NCI-H82 (cell line): ENCODE measurements around the gene PIK3C3.
"Not testable (repeated sequence)": the region's sequence is repeated elsewhere in the genome, so short reads cannot be mapped to it uniquely, and the experiment has no call there.

Experiments
- DNase-seq: peaks from one replicate; lab custom pipeline; 2025; lab: John Stamatoyannopoulos, UW

PIK3C3 gene

GRCh38 chr18:41965634-41966255 lies 10.7 kb downstream of the PIK3C3 start:
- no peak for DNase-seq

DNA sequence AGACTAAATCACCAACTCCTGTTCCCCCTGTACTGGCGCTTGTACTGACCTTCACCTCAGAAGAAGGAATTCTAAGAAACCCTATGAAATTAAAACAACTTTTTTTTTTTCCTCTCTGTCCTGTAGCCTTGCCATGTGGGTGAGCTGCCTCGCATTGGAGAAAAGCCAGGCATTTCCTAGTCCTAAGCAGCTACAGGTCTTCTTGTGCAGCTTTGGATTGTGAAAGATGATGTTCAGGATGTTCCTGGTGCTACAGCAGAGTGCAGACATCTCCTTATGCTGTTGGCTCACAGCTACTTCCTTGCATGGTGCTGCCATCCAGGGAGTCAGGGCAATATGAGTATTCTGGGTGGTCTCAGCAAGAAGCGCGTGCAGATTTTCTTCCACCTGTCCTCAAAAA lies 11.9 kb downstream of the PIK3C3 start:
- no peak for DNase-seq

DNA sequence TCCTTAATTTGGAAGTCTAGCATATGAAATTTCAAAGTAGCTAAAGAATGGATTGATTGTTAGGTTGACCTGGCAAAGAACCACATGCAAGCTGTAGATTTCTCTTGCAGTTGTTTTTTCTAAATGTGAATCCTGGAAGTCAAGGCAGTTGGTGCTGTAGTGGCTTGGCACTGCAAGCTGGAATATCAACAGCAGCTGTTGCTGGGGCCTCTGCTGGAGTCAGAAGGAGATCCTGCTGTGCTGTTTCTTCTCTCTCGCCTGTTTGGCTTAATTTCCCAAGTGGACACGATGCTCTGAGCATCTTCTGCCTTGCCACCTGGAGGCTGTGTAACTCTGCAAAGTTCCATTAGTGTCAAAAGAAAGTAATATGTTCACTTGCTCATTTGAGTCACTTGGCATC lies 12.6 kb downstream of the PIK3C3 start:
- no peak for DNase-seq

GRCh38 chr18:41969881-41970280 lies 14.8 kb downstream of the PIK3C3 start:
- no peak for DNase-seq

DNA sequence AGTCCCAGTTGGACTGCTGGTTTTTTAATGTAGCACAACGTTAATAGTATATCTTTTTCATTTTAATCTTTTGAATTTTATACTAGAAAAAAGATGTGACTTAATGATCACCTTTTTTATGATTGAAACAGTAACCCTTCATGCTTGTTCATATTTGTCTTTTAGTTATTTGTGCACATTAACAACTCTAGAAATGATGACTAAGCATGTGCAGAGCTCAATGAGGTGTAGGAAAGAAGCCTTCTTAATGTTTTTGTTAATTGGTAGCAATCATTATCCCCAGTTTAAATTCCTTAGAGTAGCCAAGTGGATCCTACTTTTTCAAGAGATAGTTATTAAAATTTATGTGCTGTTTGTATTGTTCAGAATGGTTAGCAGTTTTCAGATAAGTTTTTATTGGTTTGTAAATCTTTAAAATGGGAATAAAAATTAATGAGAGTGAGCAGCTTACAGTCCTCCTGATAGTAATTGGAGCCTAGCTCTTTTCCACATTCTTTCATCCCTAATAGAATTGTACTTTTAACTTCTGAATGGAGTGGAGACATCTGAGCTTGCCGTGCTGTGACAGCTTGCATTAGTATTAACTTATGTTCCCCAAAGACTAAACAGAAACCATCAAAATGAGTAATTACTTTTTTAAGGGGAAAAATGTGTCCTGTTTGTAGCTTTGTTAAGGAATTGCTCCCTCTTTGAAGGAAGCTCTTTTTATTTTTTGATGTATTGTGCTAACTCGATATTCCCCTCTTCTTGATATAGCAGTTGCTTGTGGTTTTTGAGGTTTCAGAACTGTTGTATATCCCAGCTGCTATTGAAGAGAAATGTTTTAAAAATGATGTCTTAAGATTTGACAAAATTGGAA lies 17.3 kb downstream of the PIK3C3 start:
- DNase-seq = no peak

DNA sequence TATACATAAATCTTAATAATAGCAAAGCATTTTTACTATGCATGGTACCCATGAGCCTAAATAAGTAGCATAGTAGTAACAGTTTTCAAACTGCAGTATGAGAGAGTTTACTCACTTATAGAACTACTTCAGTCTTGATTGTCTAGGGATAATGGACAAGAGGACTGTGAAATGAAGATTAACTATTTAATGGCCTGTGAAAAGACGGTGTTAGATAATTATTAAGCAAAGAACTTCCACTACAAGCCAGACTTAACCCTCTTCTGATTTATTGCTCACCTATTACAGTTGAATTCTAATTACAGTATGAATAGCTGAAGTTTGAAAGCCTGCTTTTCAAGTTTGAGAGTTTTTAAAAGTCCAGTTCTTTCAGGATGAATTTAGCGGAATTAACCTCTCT lies 18.9 kb downstream of the PIK3C3 start:
- DNase-seq = no peak

DNA sequence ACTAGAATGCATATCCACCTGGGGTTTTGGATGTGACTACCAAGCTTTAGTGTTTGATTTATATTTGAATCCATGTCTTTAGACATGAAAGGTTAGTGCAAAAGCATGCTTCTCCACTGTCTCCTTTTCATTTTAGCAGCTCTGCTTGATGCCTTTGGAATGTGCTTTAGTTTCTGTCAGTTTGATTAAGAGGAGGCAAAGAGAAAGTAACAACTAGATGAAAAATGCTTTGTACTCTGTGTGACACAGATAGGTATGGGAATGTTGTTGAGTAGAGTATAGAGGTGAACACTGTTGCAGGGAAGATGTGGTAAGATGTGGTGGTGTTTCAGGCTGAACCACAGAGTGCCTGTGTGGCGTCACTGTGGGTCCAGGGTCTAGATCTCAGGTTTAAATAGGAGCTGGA lies 19.8 kb downstream of the PIK3C3 start:
- no peak for DNase-seq

- DNase-seq = no peak
Measured at GRCh38 chr18:41975284-41975683, 20.2 kb downstream of the PIK3C3 start.

DNA sequence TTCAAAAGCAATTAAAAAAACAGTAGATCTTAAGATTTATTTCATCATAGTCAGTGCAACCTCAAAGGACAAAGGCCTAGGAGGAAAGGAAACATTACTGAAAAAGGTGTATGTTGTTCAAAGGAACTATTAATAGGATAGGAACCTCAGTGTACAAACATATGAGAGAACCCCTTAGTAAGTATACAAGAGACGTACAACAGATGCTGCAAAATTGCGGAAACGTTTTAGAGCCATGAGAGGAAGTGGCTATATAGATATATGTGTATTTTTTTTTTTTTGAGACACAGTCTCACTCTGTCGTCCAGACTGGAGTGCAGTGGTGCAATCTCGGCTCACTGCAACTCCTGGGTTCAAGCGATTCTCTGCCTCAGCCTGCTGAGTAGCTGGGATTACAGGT lies 22.2 kb downstream of the PIK3C3 start:
- no peak for DNase-seq

- no peak for DNase-seq
Measured at GRCh38 chr18:41982942-41983660, 28.1 kb downstream of the PIK3C3 start.

GRCh38 chr18:41985914-41986313 lies 30.9 kb downstream of the PIK3C3 start:
- no peak for DNase-seq

DNA sequence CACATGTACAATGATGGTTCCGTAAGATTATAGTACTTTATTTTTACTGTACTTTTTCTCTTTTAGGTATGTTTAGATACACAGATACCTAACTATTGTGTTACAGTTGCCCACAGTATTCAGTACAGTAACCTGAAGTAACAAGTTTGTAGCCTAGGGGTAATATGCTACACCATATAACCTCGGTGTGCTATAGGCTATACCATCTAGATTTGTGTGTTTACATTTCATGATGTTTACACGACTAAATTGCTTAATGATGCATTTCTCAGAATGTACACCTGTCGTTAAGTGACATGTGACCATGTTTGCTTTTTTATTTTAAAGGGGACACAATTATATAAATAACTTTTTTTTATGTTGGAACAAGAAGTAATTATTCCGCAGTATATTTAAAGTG lies 34.5 kb downstream of the PIK3C3 start:
- DNase-seq = no peak

DNA sequence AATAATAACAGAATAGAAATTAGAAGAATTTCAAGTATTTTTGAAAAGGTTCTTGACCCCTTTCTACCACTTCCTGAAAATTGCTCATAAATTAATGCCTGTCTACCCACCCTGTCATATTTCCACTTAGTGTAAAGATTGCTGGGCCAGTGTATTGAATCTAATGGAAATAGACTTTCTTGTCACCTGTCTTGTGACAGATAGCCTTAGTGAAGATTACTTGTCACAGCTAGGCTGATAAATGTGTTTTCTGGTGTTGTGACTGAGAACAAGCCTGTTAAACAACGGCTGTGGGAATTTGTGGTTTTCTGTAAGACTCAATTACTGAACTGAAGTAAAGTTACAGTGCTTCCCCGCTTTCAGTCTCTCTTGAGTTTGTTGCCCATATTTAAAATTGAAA lies 37.0 kb downstream of the PIK3C3 start:
- DNase-seq = no peak

GRCh38 chr18:41992703-41993102 lies 37.7 kb downstream of the PIK3C3 start:
- DNase-seq = no peak

- DNase-seq = no peak
Measured at GRCh38 chr18:41993151-41993550, 38.1 kb downstream of the PIK3C3 start.

DNA sequence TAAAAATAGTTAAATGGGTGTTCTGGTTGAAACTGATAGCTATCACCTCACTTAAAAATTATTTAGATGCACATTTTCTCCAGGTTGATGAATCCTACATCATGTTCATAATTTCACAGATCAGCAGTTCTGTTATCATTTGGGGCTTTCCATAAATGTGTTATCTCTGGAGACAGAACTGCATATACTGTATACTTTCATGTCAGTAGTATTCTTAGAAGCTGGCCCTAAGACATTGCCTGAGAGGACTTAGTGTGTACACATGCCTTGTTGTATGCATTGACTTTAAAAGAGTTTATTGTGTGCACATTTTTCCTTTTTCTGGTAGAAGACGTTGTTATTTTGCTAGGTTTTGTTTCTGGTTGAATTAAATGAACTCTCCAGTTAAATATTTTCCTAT lies 41.0 kb downstream of the PIK3C3 start:
- DNase-seq = no peak

GRCh38 chr18:41999751-42000150 lies 44.7 kb downstream of the PIK3C3 start:
- no peak for DNase-seq

DNA sequence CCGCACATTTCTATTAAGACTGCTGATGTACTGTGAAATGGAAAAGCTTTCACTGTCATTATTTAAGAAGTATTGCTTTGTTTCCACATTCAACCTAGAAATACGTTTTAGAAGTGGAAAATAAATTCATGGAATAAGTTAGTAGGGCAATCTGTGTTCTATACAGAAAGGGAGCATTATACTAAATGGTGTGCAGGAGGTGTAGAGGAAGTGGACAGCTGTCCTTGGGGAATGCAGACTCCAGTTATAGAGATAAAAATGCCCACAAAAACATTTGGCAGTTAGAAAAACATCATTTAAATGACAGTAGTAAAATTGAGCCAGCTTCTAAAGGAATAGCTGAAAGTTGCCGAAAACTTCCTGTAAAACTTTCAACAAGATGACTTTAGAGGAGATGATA lies 46.8 kb downstream of the PIK3C3 start:
- no peak for DNase-seq

DNA sequence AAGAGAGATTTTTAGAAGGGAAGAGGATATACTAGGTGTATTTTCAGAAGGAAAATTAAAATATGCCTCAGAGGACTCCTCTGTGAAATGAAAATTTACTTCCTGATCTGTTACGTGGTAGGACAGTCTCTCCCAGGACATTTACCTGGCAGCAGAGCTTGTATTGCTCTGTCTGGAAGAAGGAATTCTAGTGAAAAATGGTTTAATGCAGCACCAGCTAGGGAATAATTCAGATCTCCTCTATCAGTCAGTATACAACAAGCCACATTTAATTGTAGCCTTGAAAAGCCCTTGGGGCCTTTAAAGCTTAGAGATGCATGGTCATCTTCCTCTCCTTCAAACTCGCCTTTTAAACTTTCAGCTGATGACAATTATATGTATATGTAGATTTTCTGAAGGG lies 49.6 kb downstream of the PIK3C3 start:
- no peak for DNase-seq

- no peak for DNase-seq
Measured at GRCh38 chr18:42005782-42006181, 50.7 kb downstream of the PIK3C3 start.

GRCh38 chr18:42009457-42009856 lies 54.4 kb downstream of the PIK3C3 start:
- DNase-seq = not testable (repeated sequence)

- DNase-seq = no peak
Measured at GRCh38 chr18:42011053-42011452, 56.0 kb downstream of the PIK3C3 start.

DNA sequence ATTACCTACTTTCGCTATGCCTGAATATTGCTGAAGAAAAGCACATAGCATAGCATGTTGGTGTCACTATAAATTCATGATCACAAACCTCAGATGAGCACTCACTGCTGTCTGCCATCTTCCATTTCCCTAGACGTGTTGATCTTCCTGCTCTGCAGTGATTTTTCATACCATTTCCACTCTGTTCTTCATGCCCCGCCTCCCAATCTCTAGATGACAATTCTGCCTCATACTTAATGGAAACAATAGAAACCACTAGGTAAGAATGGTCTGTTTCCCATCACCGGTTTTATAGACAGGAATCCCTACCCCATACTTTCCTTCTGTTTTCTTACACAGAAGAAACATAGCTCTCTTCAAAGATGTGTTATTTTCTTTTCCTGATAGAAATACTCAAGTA lies 63.8 kb downstream of the PIK3C3 start:
- no peak for DNase-seq
